HG03439 (cell line): ENCODE measurements around the gene BCL2L14.
"Not testable (repeated sequence)": the region's sequence is repeated elsewhere in the genome, so short reads cannot be mapped to it uniquely, and the experiment has no call there.

Experiments
- ATAC-seq: cut with Tn5 transposase; IDR thresholded peaks from one replicate; pipeline ENCODE4 v1.9.1; 2021; ENCODE audit warnings: mild to moderate bottlenecking, moderate library complexity; ENCODE audit not compliant: unreplicated experiment

Gene BCL2L14

DNA sequence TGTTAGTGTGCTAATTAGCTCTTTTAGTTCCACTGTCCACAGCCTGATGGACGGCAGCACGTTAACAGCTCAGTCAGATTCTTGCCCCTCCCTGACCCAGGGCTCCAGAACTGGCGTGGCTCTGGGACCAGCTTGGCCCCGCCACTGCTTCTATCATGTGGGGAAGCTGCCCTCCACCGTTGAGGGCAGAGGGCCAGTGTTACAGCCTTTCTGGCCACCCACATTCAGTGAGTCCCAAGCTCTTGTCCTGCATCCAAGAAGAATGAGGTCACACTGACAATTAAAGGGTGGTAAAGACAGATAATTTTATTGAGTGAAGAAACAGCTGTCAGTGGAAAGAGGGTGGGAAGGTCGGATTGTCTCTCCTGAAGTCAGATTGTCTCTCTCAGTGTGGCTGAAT lies 36.9 kb downstream of the BCL2L14 start:
- ATAC-seq: no peak

DNA sequence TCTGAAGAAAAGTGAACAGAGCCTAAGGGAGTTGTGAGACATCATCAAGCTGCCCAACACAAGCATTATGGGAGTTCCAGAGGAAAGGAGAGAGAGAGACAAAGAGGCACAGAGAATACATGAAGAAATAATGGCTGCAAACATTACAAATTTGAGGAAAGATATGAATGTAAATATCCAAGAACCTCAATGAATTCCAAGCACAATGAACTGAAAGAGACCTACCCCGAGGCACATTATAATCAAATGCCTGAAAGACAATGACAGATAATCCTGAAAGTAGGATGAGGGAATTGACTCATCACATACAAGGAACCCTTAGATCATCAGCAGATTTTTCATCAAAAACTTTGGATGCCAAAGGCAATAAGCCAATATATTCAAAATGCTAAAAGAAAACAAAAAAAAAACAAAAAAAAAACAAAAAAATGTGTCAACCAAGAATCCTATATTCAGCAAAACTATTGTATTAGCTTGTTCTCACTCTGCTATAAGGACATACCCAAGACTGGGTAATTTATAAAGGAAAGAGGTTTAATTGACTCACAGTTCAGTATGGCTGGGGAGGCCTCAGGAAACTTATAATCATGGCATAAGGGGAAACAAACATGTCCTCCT lies 37.8 kb downstream of the BCL2L14 start:
- ATAC-seq: no peak

- ATAC-seq: not testable (repeated sequence)
Observed at GRCh38 chr12:12110923-12111555, 40.3 kb downstream of the BCL2L14 start.

DNA sequence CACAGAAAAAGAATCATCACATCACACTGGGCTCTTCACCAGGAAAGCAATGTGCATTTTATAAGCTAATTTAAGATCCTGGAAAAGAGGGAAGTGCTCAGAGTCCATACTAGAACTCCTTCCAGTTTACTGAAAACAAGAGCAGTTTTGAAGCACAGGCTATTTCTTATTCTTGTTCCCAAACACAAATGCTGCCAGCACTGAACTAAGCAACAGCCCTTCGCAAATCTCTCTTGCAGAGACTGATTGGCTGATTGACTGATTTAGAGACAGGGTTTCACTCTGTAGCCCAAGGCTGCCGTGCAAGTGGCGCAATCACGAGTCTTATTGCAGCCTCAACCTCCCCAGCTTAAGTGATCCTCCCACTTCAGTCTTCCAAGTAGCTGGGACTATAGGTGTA lies 44.8 kb downstream of the BCL2L14 start:
- ATAC-seq: no peak

- ATAC-seq: no peak
Observed at GRCh38 chr12:12116677-12117076, 45.9 kb downstream of the BCL2L14 start.

- ATAC-seq: no peak
Observed at GRCh38 chr12:12121061-12121460, 50.3 kb downstream of the BCL2L14 start.

- no peak for ATAC-seq
Observed at GRCh38 chr12:12123036-12123604, 52.4 kb downstream of the BCL2L14 start.

DNA sequence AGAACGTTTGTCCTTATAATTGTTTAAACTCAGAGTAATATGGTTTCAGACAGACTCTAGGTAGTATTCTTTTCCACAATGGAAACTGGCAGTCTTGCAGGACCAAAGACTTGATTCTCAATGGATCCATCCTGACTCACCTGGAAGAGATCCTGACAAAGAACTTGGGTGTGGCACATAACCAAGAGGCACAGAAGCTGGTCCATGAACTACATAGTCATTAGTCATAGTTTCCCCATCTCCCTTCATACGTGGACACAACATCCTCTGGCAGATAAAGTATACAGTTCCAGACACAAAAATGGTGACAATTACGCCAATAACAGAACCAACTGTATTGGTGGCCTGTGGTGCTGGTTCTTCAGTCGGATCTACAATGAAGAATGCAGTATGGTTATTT lies 55.8 kb downstream of the BCL2L14 start:
- no peak for ATAC-seq

- no peak for ATAC-seq
Observed at GRCh38 chr12:12127304-12127703, 56.6 kb downstream of the BCL2L14 start.

DNA sequence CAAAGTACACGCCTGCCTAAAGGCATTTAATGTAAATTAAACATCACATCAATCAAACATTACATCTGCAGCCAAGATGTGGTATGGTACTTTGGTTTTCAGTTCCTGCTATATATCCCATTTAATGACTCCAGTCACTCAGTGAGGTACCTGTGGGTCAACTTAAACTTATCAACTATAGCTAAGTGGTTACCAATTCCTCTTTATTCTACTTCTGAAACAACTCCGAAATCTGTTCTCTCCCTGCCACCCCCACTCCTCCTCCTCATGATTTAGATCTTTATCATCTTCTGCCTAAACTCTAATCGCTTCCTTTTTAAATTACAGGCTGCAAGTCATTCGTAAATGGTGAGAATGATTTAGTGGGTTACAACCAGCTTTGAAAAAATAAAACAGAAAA lies 57.9 kb downstream of the BCL2L14 start:
- ATAC-seq: no peak

- no peak for ATAC-seq
Observed at GRCh38 chr12:12133259-12133658, 62.5 kb downstream of the BCL2L14 start.

DNA sequence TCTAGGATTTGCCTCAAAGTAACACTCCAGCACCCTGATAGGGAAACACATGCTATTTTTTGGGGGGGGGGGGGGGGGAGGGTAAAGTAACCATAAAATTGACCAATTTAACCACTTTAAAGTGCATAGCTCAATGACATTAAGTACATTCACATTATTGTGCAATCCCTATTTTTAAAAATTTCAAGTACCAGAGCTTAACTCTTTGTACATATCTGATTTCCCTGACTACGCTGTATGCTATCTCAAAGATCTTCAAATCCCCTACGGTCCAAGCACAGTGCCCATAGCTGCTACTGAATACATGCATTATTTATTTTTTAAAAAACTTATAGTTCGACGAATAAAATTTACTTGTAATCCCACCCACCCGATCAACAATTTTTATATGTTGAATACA lies 63.0 kb downstream of the BCL2L14 start:
- ATAC-seq: no peak

GRCh38 chr12:12138203-12139154 lies 67.7 kb downstream of the BCL2L14 start:
- ATAC-seq: no peak

DNA sequence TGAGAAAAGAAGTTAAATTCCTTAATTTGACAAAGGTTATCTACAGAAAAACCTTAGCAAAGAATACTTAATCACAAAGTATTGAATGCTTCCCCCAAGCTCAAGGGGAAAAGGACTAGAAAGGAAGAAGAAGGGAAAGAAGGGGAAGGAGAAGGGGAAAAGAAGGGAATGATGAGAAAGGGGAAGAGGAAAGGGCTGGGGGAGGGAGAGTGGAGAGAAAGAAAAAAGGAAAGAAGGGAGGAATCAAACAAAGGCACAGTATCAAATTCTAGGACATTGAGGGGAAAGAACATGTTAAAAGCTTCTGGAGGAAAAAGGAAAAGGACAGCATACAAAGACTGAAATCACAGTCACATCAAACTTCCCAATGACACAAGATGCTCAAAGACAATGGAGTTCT lies 70.3 kb downstream of the BCL2L14 start:
- ATAC-seq: no peak

DNA sequence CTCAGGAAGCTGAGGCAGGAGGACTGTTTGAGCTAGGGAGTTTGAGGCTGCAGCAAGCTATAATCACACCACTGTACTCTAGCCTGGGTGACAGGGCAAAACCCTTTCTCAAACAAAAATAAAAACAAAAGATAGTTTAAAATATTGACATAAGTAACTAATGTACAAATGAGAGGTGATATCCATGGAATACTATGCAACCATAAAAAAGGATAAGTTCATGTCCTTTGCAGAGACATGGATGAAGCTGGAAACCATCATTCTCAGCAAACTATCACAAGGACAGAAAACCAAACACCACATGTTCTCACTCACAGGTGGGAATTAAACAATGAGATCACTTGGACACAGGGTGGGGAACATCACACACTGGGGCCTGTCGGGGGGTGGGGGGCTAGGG lies 73.8 kb downstream of the BCL2L14 start:
- ATAC-seq: not testable (repeated sequence)

DNA sequence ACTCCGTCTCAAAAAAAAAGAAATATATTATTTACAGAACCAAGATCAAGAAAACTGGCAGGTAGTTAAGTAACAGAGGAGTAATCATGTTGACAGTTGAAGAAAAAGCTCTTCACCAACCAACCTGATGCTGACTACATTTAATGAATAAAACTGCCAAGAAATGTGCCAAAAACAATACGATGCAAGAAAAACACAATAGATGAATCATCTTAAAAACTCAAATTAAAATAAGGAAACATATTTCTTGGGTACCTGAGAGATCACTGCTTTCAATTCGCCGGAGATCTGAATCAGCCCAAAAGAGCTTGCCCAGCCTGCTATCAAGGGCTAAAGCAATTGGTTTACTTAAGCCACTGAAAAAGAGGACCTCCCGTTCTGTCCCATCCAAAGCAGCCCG lies 76.4 kb downstream of the BCL2L14 start:
- no peak for ATAC-seq
